CD8-positive, alpha-beta memory T cell (primary cell): ENCODE results near the gene PIK3CB. TPM values are rescaled to one million over a fixed set of nuclear protein-coding genes. Genes with fewer than 3 reads are reported as not detected.
"Not testable (repeated sequence)": the region's sequence is repeated elsewhere in the genome, so short reads cannot be mapped to it uniquely, and the experiment has no call there.

Source experiments
- CTCF ChIA-PET: fragments of 350-600 bp; sonication (Branson Sonifier 250); formaldehyde crosslinking; loops from one replicate; lab custom pipeline; 2021; ENCODE audit warnings: antibody characterized with exemption; lab: Charles Lee
- POLR2A ChIA-PET: fragments of 350-600 bp; sonication (Branson Sonifier 250); formaldehyde crosslinking; loops from one replicate; lab custom pipeline; 2021; ENCODE audit warnings: antibody characterized with exemption; lab: Charles Lee
- DNase-seq, 5 donors: peaks; one replicate each; pipeline versions ENCODE4 v3.0.0 to v3.0.0-alpha.2; 2020 to 2022; ENCODE audit warnings: mixed read lengths in 1 of 5
- H3K27ac ChIP-seq: one replicate; pipeline ENCODE4 v1.7.0; 2013; ENCODE audit warnings: low read depth, mild to moderate bottlenecking, low read length, moderate library complexity
- H3K27me3 ChIP-seq: 2 replicates; pipeline ENCODE4 v1.7.0; 2013; ENCODE audit warnings: low read length, mild to moderate bottlenecking; ENCODE audit not compliant: insufficient read depth, poor library complexity, severe bottlenecking
- H3K36me3 ChIP-seq: 2 replicates; pipeline ENCODE4 v1.7.0; 2013; ENCODE audit warnings: mild to moderate bottlenecking, low read length, moderate library complexity; ENCODE audit not compliant: insufficient read depth
- H3K4me1 ChIP-seq: 2 replicates; pipeline ENCODE4 v1.7.0; 2013; ENCODE audit warnings: mild to moderate bottlenecking, low read length, moderate library complexity; ENCODE audit not compliant: insufficient read depth
- H3K4me3 ChIP-seq: 2 replicates; pipeline ENCODE4 v1.7.0; 2013; ENCODE audit warnings: mild to moderate bottlenecking, low read length
- H3K9me3 ChIP-seq: 2 replicates; pipeline ENCODE4 v1.7.0; 2013; ENCODE audit warnings: mild to moderate bottlenecking, low read length
- H3K27ac Mint-ChIP-seq, 8 donors: one replicate each; pipeline ENCODE4 v1.8.0; 2020 to 2021; ENCODE audit warnings: mixed read lengths in 8 of 8, mild to moderate bottlenecking in 6 of 8, inconsistent platforms in 3 of 8, moderate library complexity in 3 of 8
- H3K27me3 Mint-ChIP-seq, 2 donors: one replicate each; pipeline ENCODE4 v1.8.0; 2020 to 2021; ENCODE audit warnings: mixed read lengths in 2 of 2, mild to moderate bottlenecking in 1 of 2, moderate library complexity in 1 of 2
- H3K36me3 Mint-ChIP-seq, 3 donors: one replicate each; pipeline ENCODE4 v1.8.0; 2020 to 2021; ENCODE audit warnings: mixed read lengths in 3 of 3, inconsistent platforms in 1 of 3, mild to moderate bottlenecking in 1 of 3
- H3K4me1 Mint-ChIP-seq, 3 donors: one replicate each; pipeline ENCODE4 v1.8.0; 2020 to 2021; ENCODE audit warnings: mixed read lengths in 3 of 3, inconsistent platforms in 1 of 3, mild to moderate bottlenecking in 1 of 3
- H3K4me3 Mint-ChIP-seq, 7 donors: one replicate each; pipeline ENCODE4 v1.8.0; 2020 to 2021; ENCODE audit warnings: mixed read lengths in 7 of 7, mild to moderate bottlenecking in 6 of 7, moderate library complexity in 4 of 7, inconsistent platforms in 2 of 7
- H3K9me3 Mint-ChIP-seq, 5 donors: one replicate each; pipeline ENCODE4 v1.8.0; 2020 to 2022; ENCODE audit warnings: mixed read lengths in 5 of 5, mild to moderate bottlenecking in 3 of 5, moderate library complexity in 2 of 5, inconsistent platforms in 1 of 5
- polyA plus RNA-seq: library from polyadenylated mRNA; unstranded; fragments of 300-500 nt; fragmentation: Illumina TruSeq; gene quantifications from one replicate; pipeline ENCODE4 v1.2.3, GENCODE V29; 2021
- total RNA-seq, 2 experiments: library from RNA; stranded (reverse); gene quantifications; one replicate each; pipeline ENCODE4 v1.2.3, GENCODE V29; 2021

PIK3CB gene
- total and polyA plus RNA-seq, 3 experiments from 2014 or later = 17.1 to 17.6 (median 17.3) TPM

DNA sequence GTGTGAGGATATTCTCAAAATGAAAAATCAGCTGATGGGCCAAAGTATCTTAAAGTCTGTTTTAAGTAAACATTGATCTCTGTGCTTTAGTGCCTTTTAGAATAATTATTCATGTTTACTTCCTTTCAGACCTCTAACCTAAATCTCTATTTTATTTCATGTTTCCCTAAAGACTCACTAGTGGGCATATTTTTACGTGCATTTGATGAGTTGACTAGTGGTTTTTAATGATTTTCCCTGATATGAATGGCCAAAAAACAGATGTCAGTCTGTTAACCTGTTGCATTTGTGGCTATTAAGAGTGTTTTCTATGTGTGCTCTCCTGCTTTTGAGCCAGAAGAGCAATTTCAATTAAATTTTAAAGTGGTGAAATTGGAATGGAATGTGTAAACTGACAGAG, 219.3 kb downstream of the PIK3CB start:
- no peak overlapping the region for H3K4me3 Mint-ChIP-seq
- DNase-seq = no peak
- ChIA-PET CTCF (interaction anchor here (1.2 kb wide), 1 partner anchor 21 kb away, joined by 3 read pairs; no protein-coding TSS in a partner anchor), POLR2A (no interaction called here)
- H3K9me3 ChIP-seq = no peaks in the 10 kb centered on the region
- no peak overlapping the region for H3K27ac ChIP-seq
- peaks cover 0 to 3% (median 0%) of the 10 kb centered on the region in 3 donors for H3K36me3 Mint-ChIP-seq
- no peak overlapping the region for H3K4me3 ChIP-seq
- no peaks in the 10 kb centered on the region for H3K9me3 Mint-ChIP-seq
- H3K4me1 Mint-ChIP-seq = peaks cover 0 to 6% (median 0%) of the 10 kb centered on the region in 3 donors
- peak overlapping the region in 1 of 8 donors; percentile 22 for H3K27ac Mint-ChIP-seq
- no peaks in the 10 kb centered on the region for H3K4me1 ChIP-seq
- H3K27me3 Mint-ChIP-seq = no peaks in the 10 kb centered on the region
- no peaks in the 10 kb centered on the region for H3K36me3 ChIP-seq
- H3K27me3 ChIP-seq = no peaks in the 10 kb centered on the region

DNA sequence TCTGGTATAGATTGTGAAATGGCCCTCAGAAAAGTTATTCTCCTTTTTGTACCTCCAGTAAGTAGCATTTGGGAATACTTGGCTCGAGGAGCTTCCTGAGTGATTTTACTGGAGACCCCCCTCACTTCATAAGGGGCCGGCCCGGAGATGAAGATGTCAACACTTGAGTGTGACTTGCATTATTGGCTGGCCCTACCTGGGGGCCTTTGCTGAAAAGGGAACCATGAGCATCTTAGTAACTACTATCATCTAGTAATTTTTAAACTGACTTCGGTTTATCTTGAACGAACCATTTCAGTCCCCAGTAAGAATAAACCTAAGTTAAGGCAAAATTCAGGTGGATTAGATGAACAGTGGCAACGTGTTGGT, 224.8 kb downstream of the PIK3CB start:
- H3K36me3 Mint-ChIP-seq = peaks cover 0 to 9% (median 4%) of the 10 kb centered on the region in 3 donors
- Histone ChIP-seq H3K9me3 (no peaks in the 10 kb centered on the region), H3K36me3 (no peaks in the 10 kb centered on the region), H3K4me3 (no peak overlapping the region), H3K4me1 (peaks cover 13% of the 10 kb centered on the region), H3K27me3 (no peaks in the 10 kb centered on the region), H3K27ac (no peak overlapping the region)
- no peak for DNase-seq
- peaks cover 12 to 25% (median 15%) of the 10 kb centered on the region in 3 donors for H3K4me1 Mint-ChIP-seq
- peak overlapping the region; percentile 80 to 97 (median 91) for H3K4me3 Mint-ChIP-seq
- peak overlapping the region; percentile 89 to 99 (median 94) for H3K27ac Mint-ChIP-seq
- H3K27me3 Mint-ChIP-seq = peaks cover 0 to 14% of the 10 kb centered on the region in 2 donors
- peaks cover 0 to 6% (median 3%) of the 10 kb centered on the region in 5 donors for H3K9me3 Mint-ChIP-seq
- CTCF ChIA-PET = interaction anchor here (2.8 to 3.2 kb wide), 2 partner anchors 16 to 306 kb away, joined by 17 to 25 read pairs; partner anchors contain the start of gene CEP70
- POLR2A ChIA-PET = interaction anchor here (2.0 kb wide), 1 partner anchor 16 kb away, joined by 18 read pairs; the partner anchor contains the start of gene CEP70

DNA sequence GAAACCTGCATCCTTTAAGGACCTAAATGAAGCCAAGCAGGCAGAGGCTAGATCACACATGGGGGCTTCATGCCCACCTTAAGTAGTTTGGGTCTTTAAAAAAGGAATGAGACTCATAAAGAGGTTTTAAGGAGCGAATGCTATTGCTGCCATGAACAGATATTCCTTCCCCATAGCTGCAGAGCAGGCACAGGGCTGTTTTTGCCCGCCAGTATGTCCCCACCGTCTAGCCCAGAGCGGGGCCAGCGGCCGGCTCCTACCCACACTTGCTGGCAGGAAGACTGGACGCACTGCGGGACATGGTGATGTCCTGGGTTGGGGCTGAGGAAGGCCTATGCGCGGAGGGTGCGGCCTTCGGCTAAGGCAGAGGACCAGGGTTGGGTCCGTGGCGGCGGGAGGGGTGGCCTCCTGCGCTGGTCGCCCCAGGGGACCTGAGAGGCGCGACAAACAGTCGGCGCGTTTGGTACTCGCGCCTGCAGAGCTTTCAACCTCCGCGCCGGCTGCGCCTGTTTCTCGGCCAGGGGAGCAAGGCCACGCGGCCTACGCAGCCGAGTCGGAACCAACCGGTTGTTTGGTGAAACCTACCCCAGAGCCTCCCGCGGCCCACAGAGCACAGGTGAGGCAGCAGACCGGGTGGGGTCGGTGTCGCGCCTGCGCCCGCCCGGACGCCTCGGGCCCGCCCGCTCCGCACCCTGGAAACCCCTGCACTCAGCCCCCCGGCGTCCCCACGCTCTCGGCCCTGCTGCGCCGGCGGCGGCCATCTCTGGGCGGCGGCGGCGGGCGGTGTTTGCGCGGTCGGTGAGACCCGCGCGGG, 226.2 kb downstream of the PIK3CB start, which contains the start of gene FAIM:
TSS of gene FAIM (plus strand) at position 450 of the 814 bp plus-strand sequence. CDS start 10,956 bp downstream, outside the sequence.
- POLR2A ChIA-PET = interaction anchor here (1.0 to 2.0 kb wide), 2 partner anchors 10 to 14 kb away, joined by 3 to 18 read pairs; partner anchors contain the start of gene CEP70
- peak within 1 kb of the TSS; percentile 63 for H3K4me3 ChIP-seq
- Mint-ChIP-seq H3K4me1 (peaks cover 12 to 25% (median 15%) of the 10 kb centered on the region in 3 donors), H3K27me3 (peaks cover 0 to 14% of the 10 kb centered on the region in 2 donors), H3K36me3 (peaks cover 0 to 9% (median 1%) of the 10 kb centered on the region in 3 donors), H3K4me3 (peak within 1 kb of the TSS; percentile 80 to 97 (median 91)), H3K9me3 (peaks cover 0 to 7% (median 3%) of the 10 kb centered on the region in 5 donors), H3K27ac (peak within 1 kb of the TSS; percentile 92 to 99 (median 95))
- H3K27me3 ChIP-seq = no peaks in the 10 kb centered on the region
- H3K9me3 ChIP-seq = no peaks in the 10 kb centered on the region
- H3K36me3 ChIP-seq = no peaks in the 10 kb centered on the region
- CTCF ChIA-PET = interaction anchor here (2.4 to 3.2 kb wide), 3 partner anchors 14 to 315 kb away, joined by 8 to 25 read pairs (median 17); partner anchors contain the start of gene CEP70
- DNase-seq = peak; percentile 51 to 81 (median 77)
- H3K27ac ChIP-seq = peak within 1 kb of the TSS; percentile 69
- H3K4me1 ChIP-seq = peaks cover 13% of the 10 kb centered on the region

GRCh38 chr3:138604106-138604595, 230.6 kb downstream of the PIK3CB start:
- POLR2A ChIA-PET, H3K4me3 Mint-ChIP-seq, H3K9me3 ChIP-seq, H3K27me3 Mint-ChIP-seq, H3K4me1 Mint-ChIP-seq, H3K36me3 ChIP-seq, DNase-seq, H3K36me3 Mint-ChIP-seq, H3K4me1 ChIP-seq, H3K4me3 ChIP-seq, H3K27ac Mint-ChIP-seq, H3K27me3 ChIP-seq, H3K9me3 Mint-ChIP-seq, H3K27ac ChIP-seq: not testable (repeated sequence)
- CTCF ChIA-PET = interaction anchor here (1.5 kb wide), 1 partner anchor 10 kb away, joined by 6 read pairs; the partner anchor contains the start of gene CEP70

Other genes starting within 250 kb of the PIK3CB start
- 1 to 10 TPM; 8.0 to 8.4 TPM for gene CEP70, start 240.7 kb downstream of the PIK3CB start, total RNA-seq
- gene CEP70, start 240.7 kb downstream of the PIK3CB start, polyA plus RNA-seq = 7.6 TPM
- gene FAIM, start 226.2 kb downstream of the PIK3CB start, total RNA-seq = 1 to 10 TPM; 8.4 to 8.5 TPM
- 8.9 TPM for gene FAIM, start 226.2 kb downstream of the PIK3CB start, polyA plus RNA-seq
- gene FOXL2, start 112.2 kb upstream of the PIK3CB start, total RNA-seq = not detected
- not detected for gene FOXL2, start 112.2 kb upstream of the PIK3CB start, polyA plus RNA-seq
- gene FOXL2NB, start 112.3 kb upstream of the PIK3CB start, total RNA-seq = not detected
- gene FOXL2NB, start 112.3 kb upstream of the PIK3CB start, polyA plus RNA-seq = not detected
- gene PRR23A, start 171.3 kb upstream of the PIK3CB start, total RNA-seq = not detected
- not detected for gene PRR23A, start 171.3 kb upstream of the PIK3CB start, polyA plus RNA-seq
- gene PRR23B, start 186.0 kb upstream of the PIK3CB start, total RNA-seq = not detected
- not detected for gene PRR23B, start 186.0 kb upstream of the PIK3CB start, polyA plus RNA-seq
- gene PRR23C, start 210.0 kb upstream of the PIK3CB start, total RNA-seq = not detected
- not detected for gene PRR23C, start 210.0 kb upstream of the PIK3CB start, polyA plus RNA-seq